LNCaP clone FGC (cell line): ENCODE measurements around the gene UNC13D.
"Not testable (repeated sequence)": the region's sequence is repeated elsewhere in the genome, so short reads cannot be mapped to it uniquely, and the experiment has no call there.

Source experiments
- DNase-seq: peaks from one replicate; pipeline ENCODE4 v3.0.0-alpha.2; 2011; ENCODE audit warnings: low read depth
- H3K4me3 ChIP-seq: 2 replicates; pipeline ENCODE4 v1.5.1; 2011; ENCODE audit warnings: mild to moderate bottlenecking, low read depth, low read length, control low read depth
- TF ChIP-seq, protein P1 (sequence below): IDR thresholded peaks from 2 replicates; pipeline ENCODE4 v1.5.1; 2012; ENCODE audit warnings: mild to moderate bottlenecking; ENCODE audit not compliant: control insufficient read depth, insufficient read depth; ENCODE audit errors: extremely low read depth

Gene UNC13D

DNA sequence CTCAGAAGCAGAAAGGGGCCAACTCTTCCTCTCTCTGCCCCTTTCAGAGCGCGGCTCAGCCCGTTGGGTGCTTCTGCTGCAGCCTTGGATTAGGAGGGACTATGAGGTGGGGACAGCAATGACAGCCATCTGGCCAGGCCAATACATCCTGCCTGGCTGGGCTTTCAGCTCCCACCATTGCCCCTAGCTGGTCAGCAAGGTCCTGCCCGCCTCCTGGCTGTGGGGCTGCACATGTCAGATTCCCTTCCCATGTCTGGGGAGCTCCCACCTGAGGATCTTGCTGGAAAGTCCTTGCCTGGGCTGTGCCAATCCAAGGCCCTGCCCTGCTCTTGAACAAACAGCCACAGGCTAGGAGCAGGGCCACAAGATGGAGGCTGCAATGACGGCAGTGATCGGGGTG is 44.3 kb upstream of the UNC13D start:
- TF ChIP-seq, protein P1, sequence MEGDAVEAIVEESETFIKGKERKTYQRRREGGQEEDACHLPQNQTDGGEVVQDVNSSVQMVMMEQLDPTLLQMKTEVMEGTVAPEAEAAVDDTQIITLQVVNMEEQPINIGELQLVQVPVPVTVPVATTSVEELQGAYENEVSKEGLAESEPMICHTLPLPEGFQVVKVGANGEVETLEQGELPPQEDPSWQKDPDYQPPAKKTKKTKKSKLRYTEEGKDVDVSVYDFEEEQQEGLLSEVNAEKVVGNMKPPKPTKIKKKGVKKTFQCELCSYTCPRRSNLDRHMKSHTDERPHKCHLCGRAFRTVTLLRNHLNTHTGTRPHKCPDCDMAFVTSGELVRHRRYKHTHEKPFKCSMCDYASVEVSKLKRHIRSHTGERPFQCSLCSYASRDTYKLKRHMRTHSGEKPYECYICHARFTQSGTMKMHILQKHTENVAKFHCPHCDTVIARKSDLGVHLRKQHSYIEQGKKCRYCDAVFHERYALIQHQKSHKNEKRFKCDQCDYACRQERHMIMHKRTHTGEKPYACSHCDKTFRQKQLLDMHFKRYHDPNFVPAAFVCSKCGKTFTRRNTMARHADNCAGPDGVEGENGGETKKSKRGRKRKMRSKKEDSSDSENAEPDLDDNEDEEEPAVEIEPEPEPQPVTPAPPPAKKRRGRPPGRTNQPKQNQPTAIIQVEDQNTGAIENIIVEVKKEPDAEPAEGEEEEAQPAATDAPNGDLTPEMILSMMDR, result no peak
- DNase-seq, result no peak
- H3K4me3 ChIP-seq, result no peak overlapping the region

GRCh38 chr17:75885860-75886259 is 41.7 kb upstream of the UNC13D start:
- not testable (repeated sequence) for H3K4me3 ChIP-seq, DNase-seq

DNA sequence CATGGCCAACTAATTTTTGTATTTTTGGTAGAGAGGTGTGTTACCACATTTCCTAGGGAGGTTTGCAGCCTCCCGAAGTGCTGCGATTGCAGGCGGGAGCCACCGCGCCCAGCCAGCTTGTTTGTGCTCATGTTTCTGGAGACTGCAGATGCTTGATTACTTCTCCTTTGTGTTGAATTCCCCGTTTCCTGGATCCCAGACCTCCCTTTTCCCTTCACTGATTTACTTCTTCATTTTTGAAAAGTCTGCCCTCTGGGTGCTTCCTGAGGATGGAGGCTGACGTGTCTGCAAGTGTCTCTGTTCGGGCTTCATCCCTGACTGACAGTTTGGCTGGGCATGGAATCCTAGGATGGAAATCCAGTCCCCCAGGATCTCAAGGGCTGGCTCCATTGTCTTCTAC is 41.2 kb upstream of the UNC13D start:
- no peak for DNase-seq
- TF ChIP-seq, protein P1, result no peak
- no peak overlapping the region for H3K4me3 ChIP-seq

DNA sequence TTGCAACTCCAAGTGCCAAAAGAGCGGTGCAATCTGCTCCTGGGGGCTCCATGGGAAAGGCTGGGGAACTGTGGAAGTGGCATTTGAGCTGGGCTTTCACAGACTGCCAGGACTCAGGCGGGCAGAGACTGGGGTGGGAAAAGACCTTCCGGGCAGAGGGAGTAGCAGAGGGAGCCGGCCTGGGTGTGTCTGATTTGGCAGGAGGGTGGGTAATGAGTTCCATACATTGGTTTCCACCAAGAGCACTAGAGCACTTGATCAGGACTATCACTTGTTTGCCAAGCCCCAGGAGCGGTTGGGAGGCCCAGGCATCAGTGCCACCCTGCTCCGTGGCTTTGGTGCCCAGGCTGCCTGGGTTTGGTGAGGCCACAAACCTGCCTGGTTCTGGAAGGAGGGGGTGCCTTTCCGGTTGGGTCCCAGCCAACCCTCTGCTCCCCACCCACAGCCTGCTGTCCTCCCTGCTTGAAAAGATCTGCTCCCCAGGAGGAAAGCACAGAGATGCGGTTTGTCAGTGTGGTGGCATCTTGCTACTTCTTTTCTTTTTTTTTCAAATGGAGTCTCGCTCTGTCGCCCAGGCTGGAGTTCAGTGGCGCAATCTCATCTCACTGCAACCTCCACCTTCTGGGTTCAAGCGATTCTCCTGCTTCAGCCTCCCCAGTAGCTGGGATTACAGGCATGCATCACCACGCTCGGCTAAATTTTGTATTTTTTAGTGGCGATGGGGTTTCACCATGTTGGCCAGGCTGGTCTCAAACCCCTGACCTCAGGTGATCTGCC is 37.7 kb upstream of the UNC13D start:
- no peak overlapping the region for H3K4me3 ChIP-seq
- DNase-seq, result no peak
- TF ChIP-seq, protein P1, result no peak

DNA sequence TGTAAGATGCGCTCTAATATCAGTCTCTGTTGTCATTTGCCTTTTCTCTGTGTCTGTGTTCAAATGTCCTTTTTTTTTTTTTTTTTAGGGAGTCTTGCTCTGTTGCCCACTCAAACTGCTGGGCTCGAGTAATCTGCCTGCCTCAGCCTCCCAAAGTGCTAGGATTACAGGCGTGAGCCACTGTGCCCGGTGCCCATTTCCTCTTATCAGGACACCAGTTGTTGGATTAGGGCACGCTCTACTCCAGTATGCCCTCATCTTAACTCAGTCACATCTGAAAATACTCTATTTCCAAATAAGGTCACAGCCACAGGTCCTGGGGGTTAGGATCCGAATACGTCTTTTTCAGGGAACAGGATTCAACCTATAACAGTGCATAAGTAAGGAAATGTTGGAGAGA is 36.1 kb upstream of the UNC13D start:
- TF ChIP-seq, protein P1, result no peak
- no peak for DNase-seq
- no peak overlapping the region for H3K4me3 ChIP-seq

DNA sequence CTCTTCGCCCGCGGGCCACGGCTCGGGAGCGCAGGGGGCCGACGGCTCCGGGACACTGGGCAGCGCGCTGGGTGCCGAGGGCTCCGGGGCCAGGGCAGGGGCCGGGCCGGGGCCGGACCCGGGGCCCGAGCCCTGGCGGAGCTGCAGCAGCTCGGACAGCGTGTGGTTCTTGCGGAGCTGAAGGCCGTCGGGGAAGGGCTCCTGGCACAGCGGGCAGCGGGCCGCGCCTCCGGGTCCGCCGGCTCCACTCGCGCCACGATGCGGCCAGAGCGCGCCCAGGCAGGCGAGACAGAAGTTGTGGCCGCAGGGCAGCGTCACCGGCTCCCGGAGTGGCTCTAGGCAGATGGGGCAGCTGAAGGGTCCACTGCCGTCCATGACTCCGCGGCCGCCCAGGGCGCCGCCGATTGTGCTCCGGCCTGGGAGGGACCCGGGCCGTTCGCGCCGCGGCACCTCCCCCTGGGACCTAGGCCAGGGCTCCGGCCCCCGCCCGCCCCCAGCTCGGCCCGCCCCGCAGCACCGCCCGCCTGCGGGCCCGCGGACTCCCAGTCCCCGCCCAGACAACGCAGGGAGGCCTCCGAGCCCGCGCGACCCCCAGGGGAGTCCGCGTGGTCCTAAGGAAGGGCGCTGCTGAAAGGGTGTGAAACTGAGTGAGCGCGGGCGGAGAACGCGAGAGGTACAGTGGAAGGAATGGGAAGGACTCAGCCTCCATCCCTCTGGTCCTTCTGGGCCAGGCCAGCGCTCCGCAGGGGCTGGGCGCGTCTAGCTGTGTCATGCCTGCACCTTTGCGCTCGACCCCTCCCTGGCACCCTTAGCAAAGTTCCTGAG is 34.2 kb upstream of the UNC13D start, which contains the start of gene TRIM47:
Gene TRIM47 (minus strand): TSS at position 408 of the 825 bp plus-strand sequence. CDS start 33 bp downstream, at position 375.
- TF ChIP-seq, protein P1, result peak; percentile 11; the same call in 1 of the 2 replicates
- no peak for DNase-seq
- peak within 1 kb of the TSS; percentile 58 for H3K4me3 ChIP-seq

DNA sequence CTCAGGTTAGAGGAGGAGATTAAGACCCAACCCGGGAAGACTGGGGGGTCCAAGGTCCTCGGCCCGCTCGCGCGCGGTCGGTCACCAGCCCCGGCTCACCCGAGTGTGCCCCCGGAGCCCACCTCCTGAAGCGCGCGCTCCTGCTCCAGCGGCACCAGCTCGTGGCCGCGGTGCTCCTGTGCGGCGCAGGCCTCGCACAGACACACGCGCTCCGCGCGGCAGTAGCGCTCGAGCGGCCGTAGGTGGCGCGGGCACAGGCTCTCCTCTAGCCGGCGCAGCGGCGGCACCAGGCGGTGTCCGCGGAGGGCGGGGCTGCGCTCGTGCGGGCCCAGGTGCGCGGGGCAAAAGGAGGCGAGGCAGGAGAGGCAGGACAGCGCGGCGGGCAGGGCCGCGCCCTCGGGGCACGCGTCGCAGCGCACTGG is 33.6 kb upstream of the UNC13D start:
- DNase-seq, result peak; percentile 59
- TF ChIP-seq, protein P1, result peak; percentile 71
- H3K4me3 ChIP-seq, result peak overlapping the region; percentile 58
